Endothelial cell of umbilical vein (primary cell): Measurements from ENCODE around the gene GNE.

Experiments
- CTCF ChIP-seq, 2 donors: IDR thresholded peaks; 1 replicate in 1 of 2; 2 replicates in 1 of 2; pipeline ENCODE4 v1.5.1; 2011; ENCODE audit warnings: low read length in 2 of 2, mild to moderate bottlenecking in 2 of 2, moderate library complexity in 2 of 2, control low read depth in 1 of 2, inconsistent platforms in 1 of 2, low read depth in 1 of 2; ENCODE audit not compliant: insufficient read depth in 1 of 2; ENCODE audit errors: extremely low read depth in 1 of 2
- EZH2 ChIP-seq: IDR thresholded peaks from 2 replicates; pipeline ENCODE4 v1.6.1; 2012; ENCODE audit warnings: borderline replicate concordance, low read depth, mild to moderate bottlenecking, moderate library complexity, low read length, inconsistent platforms; ENCODE audit not compliant: severe bottlenecking
- MYC ChIP-seq: IDR thresholded peaks from one replicate; pipeline ENCODE4 v1.6.1; 2011; ENCODE audit warnings: mild to moderate bottlenecking, low read depth, low read length
- POLR2A ChIP-seq: IDR thresholded peaks from 2 replicates; pipeline ENCODE4 v1.6.1; 2012; ENCODE audit warnings: low read depth, mild to moderate bottlenecking, control low read depth, low read length

- TF ChIP-seq CTCF (IDR thresholded peaks at IDR 0.05; ENCODE audit: extremely low read depth in 1 of 2, insufficient read depth in 1 of 2, low read depth in 1 of 2, low read length in 2 of 2) (no peak), POLR2A (no peak), EZH2 (no peak), MYC (no peak)
These were observed 84.0 kb downstream of the GNE start for GRCh38 chr9:36174271-36174670.
